Smooth muscle cell (in vitro differentiated cells): Measurements from ENCODE around the gene ZNF544. TPM values are rescaled to one million over a fixed set of nuclear protein-coding genes. Genes with fewer than 3 reads are reported as not detected.

Experiments used
- DNase-seq: peaks from one replicate; lab custom pipeline; 2025; ENCODE audit not compliant: unreplicated experiment; lab: John Stamatoyannopoulos, UW
- H2AFZ ChIP-seq: fragments of 200-600 bp; sonication (generic); 2 replicates; pipeline ENCODE4 v1.6.0; 2016; ENCODE audit warnings: antibody characterized with exemption, low read depth, mild to moderate bottlenecking
- H3F3A ChIP-seq: fragments of 200-600 bp; sonication (generic); 2 replicates; pipeline ENCODE4 v1.6.0; 2017; ENCODE audit warnings: antibody characterized with exemption, low read depth
- H3K27ac ChIP-seq: fragments of 200-600 bp; sonication (generic); 2 replicates; pipeline ENCODE4 v1.5.1; 2016; ENCODE audit warnings: low read depth, mild to moderate bottlenecking
- H3K27me3 ChIP-seq: fragments of 200-600 bp; sonication (generic); 2 replicates; pipeline ENCODE4 v1.6.1; 2016; ENCODE audit warnings: low read depth, mild to moderate bottlenecking
- H3K36me3 ChIP-seq: fragments of 200-600 bp; sonication (generic); 2 replicates; pipeline ENCODE4 v1.5.1; 2016; ENCODE audit warnings: low read depth
- H3K4me1 ChIP-seq: fragments of 200-600 bp; sonication (generic); 2 replicates; pipeline ENCODE4 v1.5.1; 2016; ENCODE audit warnings: low read depth
- H3K4me2 ChIP-seq: fragments of 200-600 bp; sonication (generic); 2 replicates; pipeline ENCODE4 v1.6.0; 2016; ENCODE audit warnings: mild to moderate bottlenecking
- H3K4me3 ChIP-seq: fragments of 200-600 bp; sonication (generic); 2 replicates; pipeline ENCODE4 v1.5.1; 2016; ENCODE audit warnings: mild to moderate bottlenecking
- H3K79me2 ChIP-seq: fragments of 200-600 bp; sonication (generic); 2 replicates; pipeline ENCODE4 v1.6.0; 2016; ENCODE audit warnings: low read depth, mild to moderate bottlenecking
- H3K9ac ChIP-seq: fragments of 200-600 bp; sonication (generic); 2 replicates; pipeline ENCODE4 v1.6.0; 2016; ENCODE audit warnings: low read depth
- H3K9me3 ChIP-seq: fragments of 200-600 bp; sonication (generic); replicated peaks from 2 replicates; pipeline ENCODE4 v1.5.1; 2016; ENCODE audit warnings: low read depth
- H4K20me1 ChIP-seq: fragments of 200-600 bp; sonication (generic); 2 replicates; pipeline ENCODE4 v1.6.0; 2016; ENCODE audit warnings: low read depth
- CTCF ChIP-seq: fragments of 200-600 bp; sonication (generic); IDR thresholded peaks from 2 replicates; pipeline ENCODE4 v1.5.1; 2017; ENCODE audit warnings: borderline replicate concordance, mild to moderate bottlenecking, antibody characterized with exemption; ENCODE audit not compliant: insufficient read depth, poor library complexity, severe bottlenecking
- WGBS: methylation state at CpG from one replicate; pipeline ENCODE4 v1.1.7; 2016; ENCODE audit warnings: low lambda C conversion rate; 5-methylcytosine and 5-hydroxymethylcytosine counted together
- polyA plus RNA-seq: library from polyadenylated mRNA; unstranded; fragments of >200 nt; fragmentation: Nextera tagmentation; extraction: Ambion mirVana; gene quantifications from 2 replicates; pipeline ENCODE4 v1.2.1, GENCODE V29; 2016
- total RNA-seq: library from RNA; depleted of rRNA; stranded (reverse); fragments of >200 nt; gene quantifications from 2 replicates; pipeline ENCODE4 v1.2.3, GENCODE V29; 2014

The ZNF544 gene
- total and polyA plus RNA-seq, 2 experiments from 2014 or later, result 12.9 to 144 TPM

- peaks cover 65% of the 10 kb centered on the region for H3K9me3 ChIP-seq
- H3K4me1 ChIP-seq, result no peaks in the 10 kb centered on the region
- H4K20me1 ChIP-seq, result no peaks in the 10 kb centered on the region
- H3F3A ChIP-seq, result no peaks in the 10 kb centered on the region
- no peak overlapping the region for H3K4me3 ChIP-seq
- no peak overlapping the region for H2AFZ ChIP-seq
- TF ChIP-seq CTCF, result no peak
- H3K36me3 ChIP-seq, result peaks cover 63% of the 10 kb centered on the region
- WGBS, result 98% methylated on average over 17 of the region's 17 CpGs
- H3K4me2 ChIP-seq, result no peak overlapping the region
- no peak for DNase-seq
- H3K27me3 ChIP-seq, result no peaks in the 10 kb centered on the region
- H3K79me2 ChIP-seq, result no peaks in the 10 kb centered on the region
- H3K9ac ChIP-seq, result no peak overlapping the region
- no peak overlapping the region for H3K27ac ChIP-seq
Measured at GRCh38 chr19:58212336-58213074, 16.2 kb upstream of the ZNF544 start.

GRCh38 chr19:58213075-58213369 lies 15.7 kb upstream of the ZNF544 start:
- no peaks in the 10 kb centered on the region for H3K79me2 ChIP-seq
- H3K27me3 ChIP-seq, result no peaks in the 10 kb centered on the region
- H3K4me3 ChIP-seq, result no peak overlapping the region
- 100% methylated on average over 1 of the region's 1 CpG for WGBS
- H3K4me1 ChIP-seq, result no peaks in the 10 kb centered on the region
- peaks cover 63% of the 10 kb centered on the region for H3K9me3 ChIP-seq
- no peak overlapping the region for H3K4me2 ChIP-seq
- no peaks in the 10 kb centered on the region for H3F3A ChIP-seq
- DNase-seq, result no peak
- H3K27ac ChIP-seq, result no peak overlapping the region
- H4K20me1 ChIP-seq, result no peaks in the 10 kb centered on the region
- TF ChIP-seq CTCF, result no peak
- H2AFZ ChIP-seq, result no peak overlapping the region
- peaks cover 58% of the 10 kb centered on the region for H3K36me3 ChIP-seq
- H3K9ac ChIP-seq, result no peak overlapping the region

- no peak for TF ChIP-seq CTCF
- H3K9me3 ChIP-seq, result peaks cover 30% of the 10 kb centered on the region
- no peak for DNase-seq
- H2AFZ ChIP-seq, result no peak overlapping the region
- peaks cover 20% of the 10 kb centered on the region for H3K36me3 ChIP-seq
- no peaks in the 10 kb centered on the region for H3F3A ChIP-seq
- no peak overlapping the region for H3K9ac ChIP-seq
- H3K4me2 ChIP-seq, result no peak overlapping the region
- no peak overlapping the region for H3K27ac ChIP-seq
- H3K4me1 ChIP-seq, result no peaks in the 10 kb centered on the region
- H4K20me1 ChIP-seq, result no peaks in the 10 kb centered on the region
- H3K79me2 ChIP-seq, result no peaks in the 10 kb centered on the region
- WGBS, result 97% methylated on average over 34 of the region's 34 CpGs
- H3K4me3 ChIP-seq, result no peak overlapping the region
- H3K27me3 ChIP-seq, result no peaks in the 10 kb centered on the region
Measured at GRCh38 chr19:58217069-58217481, 11.6 kb upstream of the ZNF544 start.

- Histone ChIP-seq H3K4me2 (no peak overlapping the region), H2AFZ (no peak overlapping the region), H4K20me1 (no peaks in the 10 kb centered on the region), H3K27me3 (no peaks in the 10 kb centered on the region), H3K79me2 (no peaks in the 10 kb centered on the region), H3K36me3 (peaks cover 13% of the 10 kb centered on the region), H3K9ac (no peak overlapping the region), H3K9me3 (peaks cover 22% of the 10 kb centered on the region), H3F3A (no peaks in the 10 kb centered on the region), H3K4me1 (no peaks in the 10 kb centered on the region), H3K27ac (no peak overlapping the region), H3K4me3 (no peak overlapping the region)
- 96% methylated on average over 25 of the region's 25 CpGs for WGBS
- no peak for DNase-seq
- TF ChIP-seq CTCF, result no peak
Measured at GRCh38 chr19:58217607-58218391, 10.9 kb upstream of the ZNF544 start.
